Type B pancreatic cell (in vitro differentiated cells): ENCODE measurements around the gene HEATR5A. TPM values are rescaled to one million over a fixed set of nuclear protein-coding genes. Genes with fewer than 3 reads are reported as not detected.

ENCODE experiments used
- DNase-seq: peaks from one replicate; pipeline ENCODE4 v3.0.0; 2021; ENCODE audit warnings: mixed read lengths; ENCODE audit not compliant: unreplicated experiment; ENCODE audit errors: extremely low spot score
- H3K27ac Mint-ChIP-seq: 2 replicates; pipeline ENCODE4 v1.8.0; 2021; ENCODE audit warnings: mild to moderate bottlenecking, mixed read lengths
- H3K27me3 Mint-ChIP-seq: 2 replicates; pipeline ENCODE4 v1.8.0; 2021; ENCODE audit warnings: mixed read lengths
- H3K36me3 Mint-ChIP-seq: 2 replicates; pipeline ENCODE4 v1.8.0; 2021; ENCODE audit warnings: mixed read lengths
- H3K4me1 Mint-ChIP-seq: one replicate; pipeline ENCODE4 v1.8.0; 2021; ENCODE audit warnings: mixed read lengths; ENCODE audit not compliant: unreplicated experiment
- H3K4me3 Mint-ChIP-seq: 2 replicates; pipeline ENCODE4 v1.8.0; 2021; ENCODE audit warnings: mild to moderate bottlenecking, mixed read lengths
- H3K9me3 Mint-ChIP-seq: 2 replicates; pipeline ENCODE4 v1.8.0; 2021; ENCODE audit warnings: mixed read lengths
- total RNA-seq: library from RNA; stranded (reverse); gene quantifications from 2 replicates; pipeline ENCODE4 v1.2.1, GENCODE V29; 2021; ENCODE audit warnings: low replicate concordance
- TF ChIP-seq, protein P1 (sequence below): fragments of 200-600 bp; sonication (generic); conservative IDR thresholded peaks from 2 replicates; pipeline ENCODE4 v1.5.0; 2021; ENCODE audit warnings: antibody characterized with exemption, mild to moderate bottlenecking

HEATR5A gene
- total RNA-seq, 1 donor from 2014 or later = 26.3 TPM

- no peak for DNase-seq
- no peak overlapping the region for H3K27ac Mint-ChIP-seq
- H3K27me3 Mint-ChIP-seq = no peaks in the 10 kb centered on the region
- TF ChIP-seq, protein P1, sequence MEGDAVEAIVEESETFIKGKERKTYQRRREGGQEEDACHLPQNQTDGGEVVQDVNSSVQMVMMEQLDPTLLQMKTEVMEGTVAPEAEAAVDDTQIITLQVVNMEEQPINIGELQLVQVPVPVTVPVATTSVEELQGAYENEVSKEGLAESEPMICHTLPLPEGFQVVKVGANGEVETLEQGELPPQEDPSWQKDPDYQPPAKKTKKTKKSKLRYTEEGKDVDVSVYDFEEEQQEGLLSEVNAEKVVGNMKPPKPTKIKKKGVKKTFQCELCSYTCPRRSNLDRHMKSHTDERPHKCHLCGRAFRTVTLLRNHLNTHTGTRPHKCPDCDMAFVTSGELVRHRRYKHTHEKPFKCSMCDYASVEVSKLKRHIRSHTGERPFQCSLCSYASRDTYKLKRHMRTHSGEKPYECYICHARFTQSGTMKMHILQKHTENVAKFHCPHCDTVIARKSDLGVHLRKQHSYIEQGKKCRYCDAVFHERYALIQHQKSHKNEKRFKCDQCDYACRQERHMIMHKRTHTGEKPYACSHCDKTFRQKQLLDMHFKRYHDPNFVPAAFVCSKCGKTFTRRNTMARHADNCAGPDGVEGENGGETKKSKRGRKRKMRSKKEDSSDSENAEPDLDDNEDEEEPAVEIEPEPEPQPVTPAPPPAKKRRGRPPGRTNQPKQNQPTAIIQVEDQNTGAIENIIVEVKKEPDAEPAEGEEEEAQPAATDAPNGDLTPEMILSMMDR = no peak
- H3K9me3 Mint-ChIP-seq = no peaks in the 10 kb centered on the region
- peaks cover 5% of the 10 kb centered on the region for H3K4me1 Mint-ChIP-seq
- H3K36me3 Mint-ChIP-seq = peaks cover 8% of the 10 kb centered on the region
- H3K4me3 Mint-ChIP-seq = no peak overlapping the region
Measured at GRCh38 chr14:31403707-31404106, 16.6 kb downstream of the HEATR5A start.

- no peaks in the 10 kb centered on the region for H3K9me3 Mint-ChIP-seq
- peaks cover 5% of the 10 kb centered on the region for H3K4me1 Mint-ChIP-seq
- DNase-seq = no peak
- no peak overlapping the region for H3K27ac Mint-ChIP-seq
- H3K27me3 Mint-ChIP-seq = no peaks in the 10 kb centered on the region
- TF ChIP-seq, protein P1 = no peak
- peaks cover 16% of the 10 kb centered on the region for H3K36me3 Mint-ChIP-seq
- no peak overlapping the region for H3K4me3 Mint-ChIP-seq
Measured at GRCh38 chr14:31402764-31403439, 17.4 kb downstream of the HEATR5A start.

DNA sequence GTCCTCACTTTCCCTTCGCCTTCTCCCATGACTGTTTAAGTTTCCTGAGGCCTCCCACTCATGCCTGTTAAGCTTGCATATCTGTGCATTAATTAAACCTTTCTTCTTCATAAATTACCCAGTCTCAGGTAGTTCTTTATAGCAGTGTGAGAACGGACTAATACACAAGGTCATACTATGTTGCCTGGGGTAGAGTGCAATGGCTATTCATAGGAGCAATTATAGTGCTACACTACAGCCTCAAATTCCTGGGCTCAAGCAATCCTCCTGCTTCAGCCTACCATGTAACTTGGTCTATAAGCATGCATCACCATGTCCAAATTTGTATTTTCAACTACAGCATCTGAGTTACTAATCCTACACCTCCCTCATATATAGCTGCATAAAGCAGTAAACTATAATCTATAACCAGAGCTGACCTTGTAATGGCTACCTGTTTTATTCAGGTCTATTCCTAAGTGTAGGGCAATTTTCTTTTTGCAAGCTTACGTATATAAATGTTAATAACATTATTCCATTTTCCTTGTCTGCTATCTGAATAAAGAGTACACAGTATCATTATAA lies 18.9 kb downstream of the HEATR5A start:
- no peak for DNase-seq
- peaks cover 17% of the 10 kb centered on the region for H3K36me3 Mint-ChIP-seq
- no peaks in the 10 kb centered on the region for H3K27me3 Mint-ChIP-seq
- H3K4me1 Mint-ChIP-seq = peaks cover 5% of the 10 kb centered on the region
- no peaks in the 10 kb centered on the region for H3K9me3 Mint-ChIP-seq
- TF ChIP-seq, protein P1 = no peak
- no peak overlapping the region for H3K27ac Mint-ChIP-seq
- no peak overlapping the region for H3K4me3 Mint-ChIP-seq

DNA sequence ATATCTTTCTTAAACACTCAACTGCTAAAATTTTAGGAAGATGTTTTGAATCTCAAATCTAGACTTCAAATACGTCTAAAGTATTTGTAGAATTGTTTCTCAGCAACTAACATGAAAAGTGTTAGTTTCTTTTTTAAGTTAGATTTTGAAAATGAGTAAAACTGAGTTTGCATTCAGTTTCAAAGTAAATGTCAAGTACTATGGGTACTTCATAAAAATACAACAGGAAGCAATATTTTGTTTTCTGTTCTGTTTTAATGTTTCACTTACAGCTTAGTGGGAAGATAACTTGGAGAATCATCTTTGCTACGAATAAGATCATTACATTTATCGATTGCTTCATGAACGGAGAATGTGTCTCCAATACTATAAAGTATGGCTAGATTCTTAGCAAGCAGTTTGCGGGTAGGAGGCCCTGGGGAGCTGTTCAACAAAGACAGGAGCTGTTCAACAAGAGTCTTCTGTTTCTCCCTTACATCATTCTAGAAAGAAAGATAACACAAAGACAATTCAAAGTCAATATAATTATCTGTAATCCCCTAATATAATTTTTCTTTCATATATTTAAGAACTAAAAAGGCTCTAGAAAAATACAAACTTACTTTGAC lies 20.2 kb downstream of the HEATR5A start:
- Mint-ChIP-seq H3K27ac (no peak overlapping the region), H3K4me1 (no peaks in the 10 kb centered on the region)
- DNase-seq = no peak

DNA sequence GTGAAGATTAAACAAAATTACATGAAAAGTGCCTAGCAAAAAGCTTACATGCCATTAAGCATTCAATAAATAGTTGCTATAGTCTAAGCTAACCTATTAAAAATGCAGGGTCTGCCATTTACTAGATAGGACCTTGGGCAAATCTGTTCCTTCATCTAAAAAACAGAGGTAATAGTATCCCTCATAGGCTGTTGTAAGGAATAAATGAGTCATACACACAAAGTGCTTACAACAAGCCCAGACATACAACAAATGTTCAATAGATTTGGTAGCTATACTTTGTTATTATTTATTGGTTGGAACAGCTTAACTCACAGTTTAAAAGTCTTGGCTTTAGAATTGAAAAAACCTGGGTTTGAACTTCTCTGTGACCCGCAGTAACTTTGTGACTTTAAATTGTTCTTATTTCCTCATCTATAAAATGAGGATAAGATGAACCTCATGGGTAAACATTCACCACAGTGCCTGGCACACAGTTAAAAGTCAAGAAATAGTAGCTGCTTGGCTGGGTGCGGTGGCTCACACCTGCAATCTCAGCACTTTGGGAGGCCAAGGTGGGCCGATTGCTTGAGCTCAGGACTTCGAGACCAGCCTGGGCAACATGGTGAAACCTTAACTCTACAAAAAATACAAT lies 24.7 kb downstream of the HEATR5A start:
- no peaks in the 10 kb centered on the region for H3K9me3 Mint-ChIP-seq
- peaks cover 12% of the 10 kb centered on the region for H3K36me3 Mint-ChIP-seq
- H3K4me3 Mint-ChIP-seq = no peak overlapping the region
- DNase-seq = no peak
- no peak overlapping the region for H3K27ac Mint-ChIP-seq
- H3K4me1 Mint-ChIP-seq = no peaks in the 10 kb centered on the region
- TF ChIP-seq, protein P1 = no peak
- no peaks in the 10 kb centered on the region for H3K27me3 Mint-ChIP-seq

More for the DNA sequence above, 20.2 kb downstream of the HEATR5A start:
- TF ChIP-seq, protein P1 = no peak
- no peaks in the 10 kb centered on the region for H3K9me3 Mint-ChIP-seq
- H3K27me3 Mint-ChIP-seq = no peaks in the 10 kb centered on the region
- no peak overlapping the region for H3K4me3 Mint-ChIP-seq
- peaks cover 17% of the 10 kb centered on the region for H3K36me3 Mint-ChIP-seq
